ENCODE measurements around the gene ZNF398. TPM values are rescaled to one million over a fixed set of nuclear protein-coding genes. Genes with fewer than 3 reads are reported as not detected.

Gene ZNF398
- total and polyA plus RNA-seq, 2 of the 13 experiments (the other 11 are each of a cell fraction or from before 2014, with no cell fraction given), result 3.0 to 8.9 TPM

DNA sequence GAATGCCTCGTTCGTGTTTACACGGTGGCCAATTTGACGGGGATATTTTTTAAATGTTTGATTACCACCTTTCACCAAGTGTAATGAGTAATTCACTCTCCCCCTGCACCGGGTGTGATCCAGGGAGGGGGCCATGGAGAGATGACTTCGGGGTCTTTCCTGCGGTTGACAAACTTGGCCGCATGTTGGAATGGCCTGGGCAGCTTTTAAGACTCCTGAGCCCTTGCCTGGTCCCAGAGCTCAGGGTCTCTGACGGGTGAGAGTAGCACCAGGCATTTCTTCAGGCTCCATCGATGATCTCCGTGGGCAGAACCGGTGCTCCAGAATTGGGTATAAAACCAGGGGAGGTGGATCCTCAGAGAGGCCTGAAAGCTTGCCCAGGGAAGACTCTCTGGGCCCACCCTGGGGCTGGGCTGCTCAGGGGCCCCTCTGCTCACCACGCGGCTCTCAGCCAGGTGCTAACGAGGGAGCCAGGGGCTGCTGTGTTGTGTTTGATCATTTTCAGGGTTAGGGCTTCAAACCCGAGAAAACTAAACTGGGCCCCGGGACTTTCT is 49.0 kb downstream of the ZNF398 start (continued):
- TF ChIP-seq, protein P1, sequence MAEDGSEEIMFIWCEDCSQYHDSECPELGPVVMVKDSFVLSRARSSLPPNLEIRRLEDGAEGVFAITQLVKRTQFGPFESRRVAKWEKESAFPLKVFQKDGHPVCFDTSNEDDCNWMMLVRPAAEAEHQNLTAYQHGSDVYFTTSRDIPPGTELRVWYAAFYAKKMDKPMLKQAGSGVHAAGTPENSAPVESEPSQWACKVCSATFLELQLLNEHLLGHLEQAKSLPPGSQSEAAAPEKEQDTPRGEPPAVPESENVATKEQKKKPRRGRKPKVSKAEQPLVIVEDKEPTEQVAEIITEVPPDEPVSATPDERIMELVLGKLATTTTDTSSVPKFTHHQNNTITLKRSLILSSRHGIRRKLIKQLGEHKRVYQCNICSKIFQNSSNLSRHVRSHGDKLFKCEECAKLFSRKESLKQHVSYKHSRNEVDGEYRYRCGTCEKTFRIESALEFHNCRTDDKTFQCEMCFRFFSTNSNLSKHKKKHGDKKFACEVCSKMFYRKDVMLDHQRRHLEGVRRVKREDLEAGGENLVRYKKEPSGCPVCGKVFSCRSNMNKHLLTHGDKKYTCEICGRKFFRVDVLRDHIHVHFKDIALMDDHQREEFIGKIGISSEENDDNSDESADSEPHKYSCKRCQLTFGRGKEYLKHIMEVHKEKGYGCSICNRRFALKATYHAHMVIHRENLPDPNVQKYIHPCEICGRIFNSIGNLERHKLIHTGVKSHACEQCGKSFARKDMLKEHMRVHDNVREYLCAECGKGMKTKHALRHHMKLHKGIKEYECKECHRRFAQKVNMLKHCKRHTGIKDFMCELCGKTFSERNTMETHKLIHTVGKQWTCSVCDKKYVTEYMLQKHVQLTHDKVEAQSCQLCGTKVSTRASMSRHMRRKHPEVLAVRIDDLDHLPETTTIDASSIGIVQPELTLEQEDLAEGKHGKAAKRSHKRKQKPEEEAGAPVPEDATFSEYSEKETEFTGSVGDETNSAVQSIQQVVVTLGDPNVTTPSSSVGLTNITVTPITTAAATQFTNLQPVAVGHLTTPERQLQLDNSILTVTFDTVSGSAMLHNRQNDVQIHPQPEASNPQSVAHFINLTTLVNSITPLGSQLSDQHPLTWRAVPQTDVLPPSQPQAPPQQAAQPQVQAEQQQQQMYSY (CRISPR knock-in tag; IDR thresholded peaks at IDR 0.05), result no peak
- TF ChIP-seq DMAP1 (CRISPR knock-in tag; IDR thresholded peaks at IDR 0.05) (peak; percentile 42; the same call in 1 of the 2 replicates), SOX6 (IDR thresholded peaks at IDR 0.05) (no peak), SOX6 (CRISPR knock-in tag; IDR thresholded peaks at IDR 0.05) (0 out of 2 replicates have a peak, but pooled peaks have one; percentile 6), ZNF292 (CRISPR knock-in tag; IDR thresholded peaks at IDR 0.05; ENCODE audit: borderline replicate concordance, low read depth) (no peak), ZNF317 (CRISPR knock-in tag; IDR thresholded peaks at IDR 0.05) (no peak), TCF12 (IDR thresholded peaks at IDR 0.05) (no peak), TCF12 (CRISPR knock-in tag; IDR thresholded peaks at IDR 0.05) (no peak), ZBTB10 (CRISPR knock-in tag; IDR thresholded peaks at IDR 0.05; ENCODE audit: borderline replicate concordance) (no peak), ELK4 (CRISPR knock-in tag; IDR thresholded peaks at IDR 0.05; ENCODE audit: borderline replicate concordance) (no peak), PHF20 (CRISPR knock-in tag; IDR thresholded peaks at IDR 0.05) (0 out of 2 replicates have a peak, but pooled peaks have one; percentile 42)
- TF ChIP-seq, protein P2, sequence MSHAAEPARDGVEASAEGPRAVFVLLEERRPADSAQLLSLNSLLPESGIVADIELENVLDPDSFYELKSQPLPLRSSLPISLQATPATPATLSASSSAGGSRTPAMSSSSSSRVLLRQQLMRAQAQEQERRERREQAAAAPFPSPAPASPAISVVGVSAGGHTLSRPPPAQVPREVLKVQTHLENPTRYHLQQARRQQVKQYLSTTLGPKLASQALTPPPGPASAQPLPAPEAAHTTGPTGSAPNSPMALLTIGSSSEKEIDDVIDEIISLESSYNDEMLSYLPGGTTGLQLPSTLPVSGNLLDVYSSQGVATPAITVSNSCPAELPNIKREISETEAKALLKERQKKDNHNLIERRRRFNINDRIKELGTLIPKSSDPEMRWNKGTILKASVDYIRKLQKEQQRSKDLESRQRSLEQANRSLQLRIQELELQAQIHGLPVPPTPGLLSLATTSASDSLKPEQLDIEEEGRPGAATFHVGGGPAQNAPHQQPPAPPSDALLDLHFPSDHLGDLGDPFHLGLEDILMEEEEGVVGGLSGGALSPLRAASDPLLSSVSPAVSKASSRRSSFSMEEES (CRISPR knock-in tag; IDR thresholded peaks at IDR 0.05), result no peak
- TF ChIP-seq, protein P3, sequence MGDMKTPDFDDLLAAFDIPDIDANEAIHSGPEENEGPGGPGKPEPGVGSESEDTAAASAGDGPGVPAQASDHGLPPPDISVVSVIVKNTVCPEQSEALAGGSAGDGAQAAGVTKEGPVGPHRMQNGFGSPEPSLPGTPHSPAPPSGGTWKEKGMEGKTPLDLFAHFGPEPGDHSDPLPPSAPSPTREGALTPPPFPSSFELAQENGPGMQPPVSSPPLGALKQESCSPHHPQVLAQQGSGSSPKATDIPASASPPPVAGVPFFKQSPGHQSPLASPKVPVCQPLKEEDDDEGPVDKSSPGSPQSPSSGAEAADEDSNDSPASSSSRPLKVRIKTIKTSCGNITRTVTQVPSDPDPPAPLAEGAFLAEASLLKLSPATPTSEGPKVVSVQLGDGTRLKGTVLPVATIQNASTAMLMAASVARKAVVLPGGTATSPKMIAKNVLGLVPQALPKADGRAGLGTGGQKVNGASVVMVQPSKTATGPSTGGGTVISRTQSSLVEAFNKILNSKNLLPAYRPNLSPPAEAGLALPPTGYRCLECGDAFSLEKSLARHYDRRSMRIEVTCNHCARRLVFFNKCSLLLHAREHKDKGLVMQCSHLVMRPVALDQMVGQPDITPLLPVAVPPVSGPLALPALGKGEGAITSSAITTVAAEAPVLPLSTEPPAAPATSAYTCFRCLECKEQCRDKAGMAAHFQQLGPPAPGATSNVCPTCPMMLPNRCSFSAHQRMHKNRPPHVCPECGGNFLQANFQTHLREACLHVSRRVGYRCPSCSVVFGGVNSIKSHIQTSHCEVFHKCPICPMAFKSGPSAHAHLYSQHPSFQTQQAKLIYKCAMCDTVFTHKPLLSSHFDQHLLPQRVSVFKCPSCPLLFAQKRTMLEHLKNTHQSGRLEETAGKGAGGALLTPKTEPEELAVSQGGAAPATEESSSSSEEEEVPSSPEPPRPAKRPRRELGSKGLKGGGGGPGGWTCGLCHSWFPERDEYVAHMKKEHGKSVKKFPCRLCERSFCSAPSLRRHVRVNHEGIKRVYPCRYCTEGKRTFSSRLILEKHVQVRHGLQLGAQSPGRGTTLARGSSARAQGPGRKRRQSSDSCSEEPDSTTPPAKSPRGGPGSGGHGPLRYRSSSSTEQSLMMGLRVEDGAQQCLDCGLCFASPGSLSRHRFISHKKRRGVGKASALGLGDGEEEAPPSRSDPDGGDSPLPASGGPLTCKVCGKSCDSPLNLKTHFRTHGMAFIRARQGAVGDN (CRISPR knock-in tag; IDR thresholded peaks at IDR 0.05), result peak; percentile 78
- TF ChIP-seq, protein P4, sequence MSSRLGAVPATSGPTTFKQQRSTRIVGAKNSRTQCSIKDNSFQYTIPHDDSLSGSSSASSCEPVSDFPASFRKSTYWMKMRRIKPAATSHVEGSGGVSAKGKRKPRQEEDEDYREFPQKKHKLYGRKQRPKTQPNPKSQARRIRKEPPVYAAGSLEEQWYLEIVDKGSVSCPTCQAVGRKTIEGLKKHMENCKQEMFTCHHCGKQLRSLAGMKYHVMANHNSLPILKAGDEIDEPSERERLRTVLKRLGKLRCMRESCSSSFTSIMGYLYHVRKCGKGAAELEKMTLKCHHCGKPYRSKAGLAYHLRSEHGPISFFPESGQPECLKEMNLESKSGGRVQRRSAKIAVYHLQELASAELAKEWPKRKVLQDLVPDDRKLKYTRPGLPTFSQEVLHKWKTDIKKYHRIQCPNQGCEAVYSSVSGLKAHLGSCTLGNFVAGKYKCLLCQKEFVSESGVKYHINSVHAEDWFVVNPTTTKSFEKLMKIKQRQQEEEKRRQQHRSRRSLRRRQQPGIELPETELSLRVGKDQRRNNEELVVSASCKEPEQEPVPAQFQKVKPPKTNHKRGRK (CRISPR knock-in tag; IDR thresholded peaks at IDR 0.05), result no peak
